Endothelial cell of umbilical vein (primary cell): ENCODE results near the gene PDLIM5. TPM values are rescaled to one million over a fixed set of nuclear protein-coding genes. Genes with fewer than 3 reads are reported as not detected.

Experiments used
- BruUV-seq: library from RNA; stranded (reverse); fragments of 400-500 nt; replicated peaks from 2 replicates; lab custom pipeline; 2021; lab: Mats Ljungman, UMichigan
- CTCF ChIA-PET: fragments of 300-600, 350-600 bp; sonication (Branson Sonifier 250); formaldehyde crosslinking; loops from one replicate; lab custom pipeline; 2021; ENCODE audit warnings: antibody characterized with exemption, inconsistent platforms; lab: Charles Lee
- POLR2A ChIA-PET: fragments of 300-600, 350-600 bp; sonication (Branson Sonifier 250); formaldehyde crosslinking; loops from one replicate; lab custom pipeline; 2021; ENCODE audit warnings: antibody characterized with exemption, inconsistent platforms; lab: Charles Lee
- DNase-seq: peaks from one replicate; pipeline ENCODE4 v3.0.0-alpha.2; 2011; ENCODE audit warnings: low read depth, low spot score
- FAIRE-seq: peaks from 2 replicates; lab custom pipeline; 2011; peaks lifted over from hg19 to GRCh38; lab: Jason Lieb, UNC
- H2AFZ ChIP-seq: 2 replicates; pipeline ENCODE4 v1.6.0; 2012; ENCODE audit warnings: low read depth, low read length, control low read depth, inconsistent platforms
- H3K27ac ChIP-seq: 2 replicates; pipeline ENCODE4 v1.5.1; 2011; ENCODE audit warnings: low read depth, mild to moderate bottlenecking, control low read depth, low read length, moderate library complexity; ENCODE audit not compliant: insufficient read depth
- H3K27me3 ChIP-seq, 2 experiments: 2 replicates each; pipeline versions ENCODE4 v1.6.0 to v1.6.1; 2011; ENCODE audit warnings: low read length in 2 of 2, mixed read lengths in 1 of 2; ENCODE audit not compliant: control insufficient read depth in 2 of 2, insufficient read depth in 2 of 2
- H3K36me3 ChIP-seq, 2 experiments: 2 replicates in 1 of 2; 3 replicates in 1 of 2; pipeline ENCODE4 v1.5.1; 2011; ENCODE audit warnings: low read length in 2 of 2, mild to moderate bottlenecking in 1 of 2, moderate library complexity in 1 of 2; ENCODE audit not compliant: control insufficient read depth in 2 of 2, insufficient read depth in 2 of 2; ENCODE audit errors: extremely low read depth in 1 of 2
- H3K4me1 ChIP-seq: 3 replicates; pipeline ENCODE4 v1.5.1; 2011; ENCODE audit warnings: mild to moderate bottlenecking, low read length; ENCODE audit not compliant: control insufficient read depth, insufficient read depth; ENCODE audit errors: extremely low read depth
- H3K4me2 ChIP-seq: 2 replicates; pipeline ENCODE4 v1.6.1; 2011; ENCODE audit warnings: low read length, control low read depth, mixed read lengths; ENCODE audit not compliant: insufficient read depth
- H3K4me3 ChIP-seq, 3 experiments: fragments of 200-600 bp in 1 of 3; sonication (generic), shearing (Covaris generic) in 1 of 3; replicated peaks in 1 of 3; 2 replicates each; pipeline ENCODE4 v1.5.1; 2011 to 2016; ENCODE audit warnings: control low read depth in 3 of 3, low read length in 3 of 3, mild to moderate bottlenecking in 2 of 3, inconsistent platforms in 1 of 3, low read depth in 1 of 3, moderate library complexity in 1 of 3; ENCODE audit not compliant: insufficient read depth in 1 of 3
- H3K79me2 ChIP-seq: 2 replicates; pipeline ENCODE4 v1.6.0; 2012; ENCODE audit warnings: low read length, inconsistent platforms; ENCODE audit not compliant: control insufficient read depth, insufficient read depth
- H3K9ac ChIP-seq: replicated peaks from 2 replicates; pipeline ENCODE3; 2011; ENCODE audit warnings: low read length, control low read depth; ENCODE audit not compliant: insufficient read depth; ENCODE audit errors: extremely low read depth
- H3K9me1 ChIP-seq: replicated peaks from 3 replicates; pipeline ENCODE4 v1.6.0; 2011; ENCODE audit warnings: mild to moderate bottlenecking, low read length; ENCODE audit not compliant: control insufficient read depth, insufficient read depth; ENCODE audit errors: extremely low read depth
- H3K9me3 ChIP-seq: replicated peaks from 2 replicates; pipeline ENCODE4 v1.5.1; 2012; ENCODE audit warnings: low read length, inconsistent platforms; ENCODE audit not compliant: control insufficient read depth, insufficient read depth
- H4K20me1 ChIP-seq: replicated peaks from 2 replicates; pipeline ENCODE3; 2011; ENCODE audit warnings: mild to moderate bottlenecking, low read length; ENCODE audit not compliant: control insufficient read depth, insufficient read depth; ENCODE audit errors: extremely low read depth
- EZH2 ChIP-seq: IDR thresholded peaks from 2 replicates; pipeline ENCODE4 v1.6.1; 2012; ENCODE audit warnings: borderline replicate concordance, low read depth, mild to moderate bottlenecking, moderate library complexity, low read length, inconsistent platforms; ENCODE audit not compliant: severe bottlenecking
- FOS ChIP-seq: IDR thresholded peaks from 2 replicates; pipeline ENCODE4 v1.6.1; 2011; ENCODE audit warnings: mild to moderate bottlenecking, low read length, moderate library complexity, borderline replicate concordance; ENCODE audit not compliant: insufficient read depth
- GATA2 ChIP-seq: IDR thresholded peaks from 2 replicates; pipeline ENCODE4 v1.7.0; 2011; ENCODE audit warnings: low read depth, mild to moderate bottlenecking, moderate library complexity, mixed read lengths, low read length; ENCODE audit not compliant: insufficient read length, insufficient read depth
- JUN ChIP-seq: IDR thresholded peaks from 2 replicates; pipeline ENCODE4 v1.6.1; 2011; ENCODE audit warnings: borderline replicate concordance, low read depth; ENCODE audit not compliant: insufficient read length, insufficient read depth
- MYC ChIP-seq: IDR thresholded peaks from one replicate; pipeline ENCODE4 v1.6.1; 2011; ENCODE audit warnings: mild to moderate bottlenecking, low read depth, low read length
- POLR2A ChIP-seq: IDR thresholded peaks from 2 replicates; pipeline ENCODE4 v1.6.1; 2012; ENCODE audit warnings: low read depth, mild to moderate bottlenecking, control low read depth, low read length
- POLR2AphosphoS5 ChIP-seq: IDR thresholded peaks from 2 replicates; pipeline ENCODE4 v1.6.1; 2012; ENCODE audit warnings: low read depth, mild to moderate bottlenecking, control low read depth, low read length, moderate library complexity; ENCODE audit not compliant: insufficient read depth
- dilution Hi-C: fragments of 300-500 bp; cut with MboI; formaldehyde crosslinking; loops from one replicate; pipeline ENCODE4 v1.15.0; 2019; ENCODE audit warnings: low sequenced_read_pairs; ENCODE audit not compliant: extremely low pct_ligation_motif_present
- intact Hi-C: fragments of 100-400 bp; cut with micrococcal nuclease; formaldehyde crosslinking; loops from one replicate; pipeline ENCODE4 v1.10.0; 2022
- polyA plus RNA-seq, 4 experiments: library from polyadenylated mRNA; depleted of rRNA in 3 of 4; stranded (reverse) in 3 of 4; unstranded in 1 of 4; fragments of >200 nt; gene quantifications; 2 replicates each; pipeline versions ENCODE4 v1.2.1 to v1.2.3, GENCODE V29; 2011 to 2012; ENCODE audit warnings: missing spikeins in 1 of 4
- total RNA-seq: library from RNA; stranded (reverse); gene quantifications from 2 replicates; pipeline ENCODE4 v1.2.3, GENCODE V29; 2021
- TF ChIP-seq, protein P1 (sequence below): IDR thresholded peaks from 2 replicates; pipeline ENCODE4 v1.6.1; 2011; ENCODE audit not compliant: insufficient read depth, insufficient read length
- TF ChIP-seq, protein P2 (sequence below), 2 donors: IDR thresholded peaks; 1 replicate in 1 of 2; 2 replicates in 1 of 2; pipeline ENCODE4 v1.5.1; 2011; ENCODE audit warnings: low read length in 2 of 2, mild to moderate bottlenecking in 2 of 2, moderate library complexity in 2 of 2, control low read depth in 1 of 2, inconsistent platforms in 1 of 2, low read depth in 1 of 2; ENCODE audit not compliant: insufficient read depth in 1 of 2; ENCODE audit errors: extremely low read depth in 1 of 2

Gene PDLIM5
- total and polyA plus RNA-seq, 2 donors (not counting 3 experiments of a cell fraction or from before 2014, with no cell fraction given), result 243 to 310 TPM

DNA sequence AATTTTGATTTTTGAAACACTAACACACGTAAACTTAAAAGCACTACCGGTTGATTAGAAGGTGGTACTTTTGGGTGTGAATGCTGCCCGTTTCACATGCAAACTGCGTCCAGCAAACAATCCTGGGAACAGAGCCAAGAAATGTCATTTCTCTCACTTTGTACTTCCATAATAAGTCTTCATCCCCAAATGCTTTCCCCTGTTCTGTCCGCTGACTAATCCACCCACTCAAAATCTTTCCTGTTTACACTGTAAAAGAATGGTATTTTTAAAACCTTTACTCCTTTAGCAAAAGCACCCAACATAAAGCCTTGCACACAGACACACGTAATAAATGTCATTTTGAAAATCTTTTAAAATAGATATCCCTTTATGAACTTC is 39.1 kb upstream of the PDLIM5 start:
- intact Hi-C loops, result loop anchor here (1.0 to 2.0 kb wide), 3 partner anchors 39 to 132 kb away; partner anchors contain the start of gene PDLIM5
- TF ChIP-seq JUN (peak; percentile 55), POLR2A (no peak), GATA2 (no peak), MYC (no peak), FOS (peak; percentile 66), POLR2AphosphoS5 (peak; percentile 50), EZH2 (no peak)
- TF ChIP-seq, protein P1, sequence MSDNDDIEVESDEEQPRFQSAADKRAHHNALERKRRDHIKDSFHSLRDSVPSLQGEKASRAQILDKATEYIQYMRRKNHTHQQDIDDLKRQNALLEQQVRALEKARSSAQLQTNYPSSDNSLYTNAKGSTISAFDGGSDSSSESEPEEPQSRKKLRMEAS, result no peak
- TF ChIP-seq, protein P2, sequence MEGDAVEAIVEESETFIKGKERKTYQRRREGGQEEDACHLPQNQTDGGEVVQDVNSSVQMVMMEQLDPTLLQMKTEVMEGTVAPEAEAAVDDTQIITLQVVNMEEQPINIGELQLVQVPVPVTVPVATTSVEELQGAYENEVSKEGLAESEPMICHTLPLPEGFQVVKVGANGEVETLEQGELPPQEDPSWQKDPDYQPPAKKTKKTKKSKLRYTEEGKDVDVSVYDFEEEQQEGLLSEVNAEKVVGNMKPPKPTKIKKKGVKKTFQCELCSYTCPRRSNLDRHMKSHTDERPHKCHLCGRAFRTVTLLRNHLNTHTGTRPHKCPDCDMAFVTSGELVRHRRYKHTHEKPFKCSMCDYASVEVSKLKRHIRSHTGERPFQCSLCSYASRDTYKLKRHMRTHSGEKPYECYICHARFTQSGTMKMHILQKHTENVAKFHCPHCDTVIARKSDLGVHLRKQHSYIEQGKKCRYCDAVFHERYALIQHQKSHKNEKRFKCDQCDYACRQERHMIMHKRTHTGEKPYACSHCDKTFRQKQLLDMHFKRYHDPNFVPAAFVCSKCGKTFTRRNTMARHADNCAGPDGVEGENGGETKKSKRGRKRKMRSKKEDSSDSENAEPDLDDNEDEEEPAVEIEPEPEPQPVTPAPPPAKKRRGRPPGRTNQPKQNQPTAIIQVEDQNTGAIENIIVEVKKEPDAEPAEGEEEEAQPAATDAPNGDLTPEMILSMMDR (IDR thresholded peaks at IDR 0.05; ENCODE audit: extremely low read depth in 1 of 2, insufficient read depth in 1 of 2, low read depth in 1 of 2, low read length in 2 of 2), result no peak
- H2AFZ ChIP-seq, result no peak overlapping the region

More for the DNA sequence above, 39.1 kb upstream of the PDLIM5 start:
- H3K27me3 ChIP-seq, result no peaks in the 10 kb centered on the region
- peak overlapping the region; percentile 94 for H3K4me2 ChIP-seq
- FAIRE-seq (peak; percentile 88), DNase-seq (peak; percentile 95)
- peak overlapping the region; percentile 41 for H3K9ac ChIP-seq
- no TSS peak for BruUV-seq
- H3K9me1 ChIP-seq, result no peaks in the 10 kb centered on the region
- no peaks in the 10 kb centered on the region for H4K20me1 ChIP-seq
- dilution Hi-C loops, result no loop called here
- no peaks in the 10 kb centered on the region for H3K9me3 ChIP-seq
- H3K4me3 ChIP-seq, result peak overlapping the region in 1 of 3 experiments; percentile 65
- CTCF ChIA-PET, result interaction anchor here (1.0 to 2.2 kb wide), 2 partner anchors 16 to 29 kb away, joined by 3 to 7 read pairs; no protein-coding TSS in a partner anchor
- no peaks in the 10 kb centered on the region for H3K36me3 ChIP-seq
- POLR2A ChIA-PET, result no interaction called here
- peak overlapping the region; percentile 65 for H3K27ac ChIP-seq
- no peaks in the 10 kb centered on the region for H3K79me2 ChIP-seq
- peaks cover 33% of the 10 kb centered on the region for H3K4me1 ChIP-seq
